HFFc6 (cell line): Measurements from ENCODE around the gene ADIPOQ. TPM values are rescaled to one million over a fixed set of nuclear protein-coding genes. Genes with fewer than 3 reads are reported as not detected.

Experiments
- DNase-seq: peaks from one replicate; pipeline ENCODE4 v3.0.0-alpha.2; 2018
- H3K27ac Mint-ChIP-seq: 2 replicates; pipeline ENCODE4 v1.8.0; 2020; ENCODE audit warnings: mild to moderate bottlenecking, mixed read lengths
- H3K27me3 Mint-ChIP-seq: 2 replicates; pipeline ENCODE4 v1.8.0; 2021; ENCODE audit warnings: mild to moderate bottlenecking, moderate library complexity, mixed read lengths; ENCODE audit not compliant: insufficient read depth
- H3K36me3 Mint-ChIP-seq: 2 replicates; pipeline ENCODE4 v1.8.0; 2021; ENCODE audit warnings: low read depth, mixed read lengths
- H3K4me1 Mint-ChIP-seq: 2 replicates; pipeline ENCODE4 v1.8.0; 2020; ENCODE audit warnings: low read depth, mixed read lengths
- H3K4me3 Mint-ChIP-seq: 2 replicates; pipeline ENCODE4 v1.8.0; 2020; ENCODE audit warnings: mild to moderate bottlenecking, moderate library complexity, mixed read lengths
- H3K9me3 Mint-ChIP-seq: 2 replicates; pipeline ENCODE4 v1.8.0; 2020; ENCODE audit warnings: mild to moderate bottlenecking, mixed read lengths
- CTCF ChIP-seq: fragments of 200-600 bp; sonication (generic); IDR thresholded peaks from 2 replicates; pipeline ENCODE4 v1.5.0; 2021; ENCODE audit warnings: antibody characterized with exemption, mild to moderate bottlenecking
- total RNA-seq, 6 experiments: library from RNA; stranded (reverse); fragmentation: NEBNext Ultra II Directional; extraction: Animal tissue kit (Norgen Biotek cat#: 25700); gene quantifications; 2 replicates in 1 of 6; 3 replicates in 5 of 6; pipeline ENCODE4 v1.2.3, GENCODE V29; 2021

The ADIPOQ gene
- total RNA-seq, 6 experiments from 2014 or later, result not detected

- Mint-ChIP-seq H3K27ac (no peak overlapping the region), H3K4me3 (no peak overlapping the region), H3K27me3 (peaks cover 38% of the 10 kb centered on the region), H3K4me1 (peaks cover 28% of the 10 kb centered on the region), H3K9me3 (no peaks in the 10 kb centered on the region), H3K36me3 (no peaks in the 10 kb centered on the region)
- no peak for DNase-seq
- no peak for TF ChIP-seq CTCF
Measured at GRCh38 chr3:186828340-186828739, 14.2 kb upstream of the ADIPOQ start.

GRCh38 chr3:186831798-186832197, 10.7 kb upstream of the ADIPOQ start:
- H3K27me3 Mint-ChIP-seq, result peaks cover 27% of the 10 kb centered on the region

GRCh38 chr3:186832276-186832675, 10.2 kb upstream of the ADIPOQ start:
- Mint-ChIP-seq H3K27me3 (peaks cover 27% of the 10 kb centered on the region), H3K27ac (no peak overlapping the region), H3K9me3 (no peaks in the 10 kb centered on the region), H3K36me3 (no peaks in the 10 kb centered on the region), H3K4me1 (no peaks in the 10 kb centered on the region), H3K4me3 (no peak overlapping the region)
- no peak for DNase-seq
- no peak for TF ChIP-seq CTCF

More at GRCh38 chr3:186831798-186832197, 10.7 kb upstream of the ADIPOQ start:
- no peak overlapping the region for H3K4me3 Mint-ChIP-seq
- peaks cover under 1% of the 10 kb centered on the region for H3K4me1 Mint-ChIP-seq
- no peak overlapping the region for H3K27ac Mint-ChIP-seq
- no peaks in the 10 kb centered on the region for H3K36me3 Mint-ChIP-seq
- no peaks in the 10 kb centered on the region for H3K9me3 Mint-ChIP-seq
- DNase-seq, result no peak
- TF ChIP-seq CTCF, result no peak

GRCh38 chr3:186839874-186840641, 2.5 kb upstream of the ADIPOQ start:
- H3K9me3 Mint-ChIP-seq, result no peaks in the 10 kb centered on the region
- no peak overlapping the region for H3K27ac Mint-ChIP-seq
- no peak overlapping the region for H3K4me3 Mint-ChIP-seq
- DNase-seq, result peak; percentile 41
- H3K36me3 Mint-ChIP-seq, result no peaks in the 10 kb centered on the region
- no peaks in the 10 kb centered on the region for H3K4me1 Mint-ChIP-seq
- peaks cover 26% of the 10 kb centered on the region for H3K27me3 Mint-ChIP-seq
- TF ChIP-seq CTCF, result no peak

GRCh38 chr3:186841620-186842019, 890 bp upstream of the ADIPOQ start:
- no peaks in the 10 kb centered on the region for H3K36me3 Mint-ChIP-seq
- no peak for DNase-seq
- H3K4me3 Mint-ChIP-seq, result no peak overlapping the region
- no peak for TF ChIP-seq CTCF
- peaks cover 27% of the 10 kb centered on the region for H3K27me3 Mint-ChIP-seq
- no peaks in the 10 kb centered on the region for H3K9me3 Mint-ChIP-seq
- H3K27ac Mint-ChIP-seq, result no peak overlapping the region
- no peaks in the 10 kb centered on the region for H3K4me1 Mint-ChIP-seq
